Hepatocyte (in vitro differentiated cells): ENCODE measurements around the gene GIMAP5. TPM values are rescaled to one million over a fixed set of nuclear protein-coding genes. Genes with fewer than 3 reads are reported as not detected.

Experiments used
- DNase-seq: peaks from one replicate; pipeline ENCODE4 v3.0.0-alpha.2; 2016; ENCODE audit warnings: low spot score
- H2AFZ ChIP-seq: fragments of 200-600 bp; sonication (generic); 2 replicates; pipeline ENCODE4 v1.6.0; 2016; ENCODE audit warnings: antibody characterized with exemption, mild to moderate bottlenecking
- H3K27ac ChIP-seq: fragments of 200-600 bp; sonication (generic); 2 replicates; pipeline ENCODE4 v1.5.1; 2016; ENCODE audit warnings: mild to moderate bottlenecking
- H3K27me3 ChIP-seq: fragments of 200-600 bp; sonication (generic); 2 replicates; pipeline ENCODE4 v1.6.1; 2016
- H3K36me3 ChIP-seq: fragments of 200-600 bp; sonication (generic); replicated peaks from 2 replicates; pipeline ENCODE4 v1.5.1; 2016; ENCODE audit warnings: low read depth; ENCODE audit not compliant: insufficient read depth
- H3K4me1 ChIP-seq: fragments of 200-600 bp; sonication (generic); 2 replicates; pipeline ENCODE4 v1.5.1; 2016; ENCODE audit warnings: mild to moderate bottlenecking, moderate library complexity; ENCODE audit not compliant: insufficient read depth
- H3K4me2 ChIP-seq: fragments of 200-600 bp; sonication (generic); 2 replicates; pipeline ENCODE4 v1.6.0; 2016
- H3K4me3 ChIP-seq: fragments of 200-600 bp; sonication (generic); 2 replicates; pipeline ENCODE4 v1.5.1; 2016; ENCODE audit warnings: mild to moderate bottlenecking
- H3K79me2 ChIP-seq: fragments of 200-600 bp; sonication (generic); 2 replicates; pipeline ENCODE4 v1.6.0; 2017; ENCODE audit warnings: mild to moderate bottlenecking
- H3K9me2 ChIP-seq: fragments of 200-600 bp; sonication (generic); replicated peaks from 2 replicates; pipeline ENCODE4 v1.6.0; 2017; ENCODE audit warnings: mild to moderate bottlenecking; ENCODE audit not compliant: insufficient read depth
- H3K9me3 ChIP-seq: fragments of 200-600 bp; sonication (generic); 2 replicates; pipeline ENCODE4 v1.5.1; 2016; ENCODE audit warnings: low read depth, mild to moderate bottlenecking
- H4K20me1 ChIP-seq: fragments of 200-600 bp; sonication (generic); 2 replicates; pipeline ENCODE4 v1.6.0; 2016; ENCODE audit warnings: mild to moderate bottlenecking; ENCODE audit not compliant: insufficient read depth, poor library complexity, severe bottlenecking
- CTCF ChIP-seq: fragments of 200-600 bp; sonication (generic); IDR thresholded peaks from 2 replicates; pipeline ENCODE4 v1.5.1; 2016; ENCODE audit warnings: antibody characterized with exemption, mild to moderate bottlenecking; ENCODE audit not compliant: poor library complexity
- EZH2 ChIP-seq: fragments of 200-600 bp; sonication (generic); IDR thresholded peaks from 2 replicates; pipeline ENCODE4 v1.6.1; 2016; ENCODE audit warnings: antibody characterized with exemption, mild to moderate bottlenecking, borderline replicate concordance
- EZH2phosphoT487 ChIP-seq: fragments of 200-600 bp; sonication (generic); IDR thresholded peaks from one replicate; pipeline ENCODE4 v1.6.1; 2018; ENCODE audit warnings: antibody characterized with exemption, mild to moderate bottlenecking, low read depth, moderate library complexity; ENCODE audit not compliant: unreplicated experiment, severe bottlenecking
- WGBS: methylation state at CpG from one replicate; pipeline ENCODE4 v1.1.6; 2016; ENCODE audit warnings: low lambda C conversion rate; ENCODE audit errors: missing lambda C conversion rate; 5-methylcytosine and 5-hydroxymethylcytosine counted together
- polyA plus RNA-seq: library from polyadenylated mRNA; unstranded; fragments of >200 nt; fragmentation: Nextera tagmentation; extraction: Ambion mirVana; gene quantifications from 2 replicates; pipeline ENCODE4 v1.2.1, GENCODE V29; 2016
- total RNA-seq: library from RNA; depleted of rRNA; stranded (reverse); fragments of >200 nt; gene quantifications from 2 replicates; pipeline ENCODE4 v1.2.3, GENCODE V29; 2014

Gene GIMAP5
- total and polyA plus RNA-seq, 2 experiments from 2014 or later = 0.40 to 0.79 TPM

GRCh38 chr7:150755473-150756099 lies 18.4 kb downstream of the GIMAP5 start:
- H3K4me3 ChIP-seq = no peak overlapping the region
- H3K36me3 ChIP-seq = no peaks in the 10 kb centered on the region
- 79% methylated on average over 4 of the region's 4 CpGs for WGBS
- H4K20me1 ChIP-seq = no peaks in the 10 kb centered on the region
- no peak for DNase-seq
- H3K4me1 ChIP-seq = no peaks in the 10 kb centered on the region
- H3K27ac ChIP-seq = no peak overlapping the region
- peaks cover 4% of the 10 kb centered on the region for H3K27me3 ChIP-seq
- H3K9me3 ChIP-seq = no peaks in the 10 kb centered on the region
- no peak overlapping the region for H3K4me2 ChIP-seq
- H3K79me2 ChIP-seq = no peaks in the 10 kb centered on the region
- H2AFZ ChIP-seq = no peak overlapping the region
- no peak for TF ChIP-seq EZH2
- TF ChIP-seq CTCF = no peak
- TF ChIP-seq EZH2phosphoT487 = no peak
- no peaks in the 10 kb centered on the region for H3K9me2 ChIP-seq

DNA sequence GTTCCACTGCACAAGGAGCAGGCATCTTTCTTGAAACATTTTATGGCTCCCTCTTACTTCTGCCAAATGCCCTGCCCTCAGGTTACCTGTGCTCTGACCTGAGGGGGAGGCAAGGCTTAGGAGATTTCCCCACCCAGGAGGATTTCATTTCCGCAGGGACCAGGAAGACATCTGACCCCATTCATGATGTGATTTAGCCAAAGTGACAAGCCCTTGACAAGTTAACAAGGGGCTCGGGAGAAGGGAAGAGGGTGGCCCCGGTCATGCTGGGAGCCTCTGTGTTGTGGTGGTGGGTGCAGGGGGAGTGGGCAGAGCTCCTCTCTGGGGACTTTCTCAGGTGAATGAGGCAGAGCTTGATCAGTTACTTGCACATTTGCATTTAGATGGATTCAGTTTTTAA lies 18.9 kb downstream of the GIMAP5 start:
- no peaks in the 10 kb centered on the region for H3K9me2 ChIP-seq
- WGBS = 68% methylated on average over 3 of the region's 3 CpGs

DNA sequence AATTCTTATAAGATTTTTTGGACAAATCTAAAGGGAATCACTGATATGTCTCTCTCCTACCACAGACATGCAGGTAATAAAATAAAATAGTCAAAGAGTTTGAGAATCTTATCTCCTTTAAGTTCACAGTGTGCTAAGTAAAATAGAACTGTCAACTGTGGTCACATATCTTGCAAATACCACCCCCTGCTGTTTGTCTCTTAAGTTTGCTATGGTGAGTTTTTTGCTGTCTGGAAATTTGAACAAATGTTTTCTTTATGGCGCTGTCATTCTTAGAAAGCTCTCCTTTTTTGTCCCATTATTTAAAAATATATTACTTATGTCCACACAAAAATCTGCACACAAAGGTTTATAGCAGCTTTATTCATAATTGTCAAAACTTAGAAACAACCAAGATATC lies 19.6 kb downstream of the GIMAP5 start:
- Histone ChIP-seq H3K4me1 (no peaks in the 10 kb centered on the region), H3K4me3 (no peak overlapping the region), H4K20me1 (no peaks in the 10 kb centered on the region), H3K27me3 (no peaks in the 10 kb centered on the region), H3K36me3 (no peaks in the 10 kb centered on the region), H3K4me2 (no peak overlapping the region), H2AFZ (no peak overlapping the region), H3K9me3 (no peaks in the 10 kb centered on the region), H3K79me2 (no peaks in the 10 kb centered on the region), H3K27ac (no peak overlapping the region), H3K9me2 (no peaks in the 10 kb centered on the region)
- no peak for DNase-seq
- 72% methylated on average over 1 of the region's 1 CpG for WGBS
- no peak for TF ChIP-seq EZH2
- TF ChIP-seq CTCF = peak; percentile 48
- no peak for TF ChIP-seq EZH2phosphoT487

More for the DNA sequence above, 18.9 kb downstream of the GIMAP5 start:
- Histone ChIP-seq H3K4me3 (no peak overlapping the region), H2AFZ (no peak overlapping the region), H3K27ac (no peak overlapping the region), H3K36me3 (no peaks in the 10 kb centered on the region), H3K79me2 (no peaks in the 10 kb centered on the region), H3K4me2 (no peak overlapping the region), H3K4me1 (no peaks in the 10 kb centered on the region), H3K27me3 (no peaks in the 10 kb centered on the region), H3K9me3 (no peaks in the 10 kb centered on the region), H4K20me1 (no peaks in the 10 kb centered on the region)
- DNase-seq = no peak
- no peak for TF ChIP-seq EZH2
- no peak for TF ChIP-seq CTCF
- TF ChIP-seq EZH2phosphoT487 = no peak

DNA sequence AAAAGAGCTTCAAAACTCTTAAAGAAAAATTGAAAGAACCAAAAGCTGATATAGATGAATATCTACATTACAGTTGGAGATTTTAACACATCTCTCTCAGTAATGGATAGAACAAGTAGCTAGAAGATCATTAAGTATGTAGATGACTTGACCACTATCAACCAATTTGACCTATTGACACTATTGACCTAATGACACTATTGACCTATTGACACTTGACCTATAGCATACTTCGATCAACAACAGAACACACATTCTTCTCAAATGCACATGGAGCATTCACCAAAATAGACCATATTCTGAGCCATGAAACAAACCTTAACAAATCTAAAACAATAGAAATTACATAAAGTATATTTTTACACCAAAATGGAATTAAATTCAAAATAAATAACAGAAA lies 22.3 kb downstream of the GIMAP5 start:
- TF ChIP-seq CTCF = no peak
- TF ChIP-seq EZH2 = no peak
- no peak for TF ChIP-seq EZH2phosphoT487
- H3K4me1 ChIP-seq = no peaks in the 10 kb centered on the region
- no peak overlapping the region for H2AFZ ChIP-seq
- H3K27ac ChIP-seq = no peak overlapping the region
- no peaks in the 10 kb centered on the region for H3K36me3 ChIP-seq
- no peaks in the 10 kb centered on the region for H3K9me3 ChIP-seq
- DNase-seq = no peak
- H3K4me2 ChIP-seq = no peak overlapping the region
- no peaks in the 10 kb centered on the region for H3K9me2 ChIP-seq
- H3K79me2 ChIP-seq = no peaks in the 10 kb centered on the region
- WGBS = 90% methylated on average over 1 of the region's 1 CpG
- H4K20me1 ChIP-seq = no peaks in the 10 kb centered on the region
- H3K4me3 ChIP-seq = no peak overlapping the region
- H3K27me3 ChIP-seq = no peaks in the 10 kb centered on the region
